GM23338 (cell line): Measurements from ENCODE around the gene HSPG2. TPM values are rescaled to one million over a fixed set of nuclear protein-coding genes. Genes with fewer than 3 reads are reported as not detected.

ENCODE experiments used
- ATAC-seq: fragments of 200-7000 bp; cut with Tn5 transposase; 3 replicates; pipeline ENCODE4 v1.9.1; 2020
- DNase-seq: peaks from one replicate; pipeline ENCODE4 v3.0.0-alpha.2; 2015; ENCODE audit warnings: low spot score
- H2AFZ ChIP-seq: fragments of 200-600 bp; sonication (generic); 2 replicates; pipeline ENCODE4 v1.8.0; 2016; ENCODE audit warnings: antibody characterized with exemption, mild to moderate bottlenecking, moderate library complexity
- H3F3A ChIP-seq: fragments of 200-600 bp; sonication (generic); replicated peaks from 2 replicates; pipeline ENCODE4 v1.8.0; 2017; ENCODE audit warnings: antibody characterized with exemption, mixed run types, low read depth
- H3K27ac ChIP-seq: fragments of 200-600 bp; sonication (generic); 2 replicates; pipeline ENCODE4 v1.6.1; 2016; ENCODE audit warnings: low read depth
- H3K27me3 ChIP-seq: fragments of 200-600 bp; sonication (generic); 2 replicates; pipeline ENCODE4 v1.8.0; 2016; ENCODE audit warnings: mild to moderate bottlenecking, mixed run types, moderate library complexity; ENCODE audit not compliant: insufficient read depth
- H3K36me3 ChIP-seq: fragments of 200-600 bp; sonication (generic); 2 replicates; pipeline ENCODE4 v1.8.0; 2016; ENCODE audit warnings: mild to moderate bottlenecking; ENCODE audit not compliant: insufficient read depth
- H3K4me1 ChIP-seq: fragments of 200-600 bp; sonication (generic); 2 replicates; pipeline ENCODE4 v1.8.0; 2016; ENCODE audit warnings: mild to moderate bottlenecking, moderate library complexity; ENCODE audit not compliant: insufficient read depth
- H3K4me2 ChIP-seq: fragments of 200-600 bp; sonication (generic); 2 replicates; pipeline ENCODE4 v1.7.1; 2017; ENCODE audit warnings: mixed run types
- H3K4me3 ChIP-seq: fragments of 200-600 bp; sonication (generic); 2 replicates; pipeline ENCODE4 v1.6.1; 2016; ENCODE audit warnings: mixed run types
- H3K79me2 ChIP-seq: fragments of 200-600 bp; sonication (generic); replicated peaks from 2 replicates; pipeline ENCODE4 v1.8.0; 2017; ENCODE audit warnings: mild to moderate bottlenecking; ENCODE audit not compliant: insufficient read depth
- H3K9me2 ChIP-seq: fragments of 200-600 bp; sonication (generic); 2 replicates; pipeline ENCODE4 v1.8.0; 2017; ENCODE audit not compliant: insufficient read depth
- H4K20me1 ChIP-seq: fragments of 200-600 bp; sonication (generic); replicated peaks from 2 replicates; pipeline ENCODE4 v1.8.0; 2017; ENCODE audit warnings: mild to moderate bottlenecking; ENCODE audit not compliant: insufficient read depth
- H3K27ac Mint-ChIP-seq: 2 replicates; pipeline ENCODE4 v1.8.0; 2020; ENCODE audit warnings: inconsistent platforms, mild to moderate bottlenecking, moderate library complexity, mixed read lengths
- H3K27me3 Mint-ChIP-seq: 3 replicates; pipeline ENCODE4 v1.8.0; 2022; ENCODE audit warnings: low read depth, mild to moderate bottlenecking, moderate library complexity, mixed read lengths, inconsistent platforms; ENCODE audit not compliant: insufficient read depth, poor library complexity
- H3K36me3 Mint-ChIP-seq: 3 replicates; pipeline ENCODE4 v1.8.0; 2021; ENCODE audit warnings: low read depth, mild to moderate bottlenecking, inconsistent platforms, moderate library complexity, mixed read lengths
- H3K4me1 Mint-ChIP-seq: 3 replicates; pipeline ENCODE4 v1.8.0; 2020; ENCODE audit warnings: mild to moderate bottlenecking, inconsistent platforms, mixed read lengths
- H3K4me3 Mint-ChIP-seq: 3 replicates; pipeline ENCODE4 v1.8.0; 2021; ENCODE audit warnings: moderate library complexity, mild to moderate bottlenecking, inconsistent platforms, mixed read lengths
- H3K9me3 Mint-ChIP-seq: 3 replicates; pipeline ENCODE4 v1.8.0; 2020; ENCODE audit warnings: moderate library complexity, mild to moderate bottlenecking, inconsistent platforms, mixed read lengths
- CREB1 ChIP-seq: fragments of 250-450 bp; sonication (Bioruptor Pico); IDR thresholded peaks from 2 replicates; pipeline ENCODE4 v1.5.0; 2020; ENCODE audit warnings: low read depth, mild to moderate bottlenecking, moderate library complexity
- CTCF ChIP-seq, 2 experiments: fragments of 200-600 bp in 1 of 2; sonication (generic) in 1 of 2; conservative IDR thresholded peaks; 2 replicates each; pipeline versions ENCODE4 v1.5.1 to v1.6.1; 2016 to 2017; ENCODE audit warnings: antibody characterized with exemption in 2 of 2, low read depth in 2 of 2, mild to moderate bottlenecking in 2 of 2, moderate library complexity in 1 of 2
- ETS1 ChIP-seq: IDR thresholded peaks from 2 replicates; pipeline ENCODE4 v1.6.1; 2016; ENCODE audit warnings: antibody characterized with exemption
- EZH2 ChIP-seq: fragments of 200-600 bp; sonication (generic); IDR thresholded peaks from one replicate; pipeline ENCODE4 v1.8.0; 2017; ENCODE audit warnings: antibody characterized with exemption, mild to moderate bottlenecking, low read depth; ENCODE audit not compliant: unreplicated experiment
- EZH2phosphoT487 ChIP-seq: fragments of 200-600 bp; sonication (generic); IDR thresholded peaks from one replicate; pipeline ENCODE4 v1.8.1; 2018; ENCODE audit warnings: antibody characterized with exemption; ENCODE audit not compliant: unreplicated experiment
- JUNB ChIP-seq: IDR thresholded peaks from one replicate; pipeline ENCODE4 v1.6.1; 2016; ENCODE audit warnings: antibody characterized with exemption; ENCODE audit not compliant: unreplicated experiment
- NANOG ChIP-seq: IDR thresholded peaks from 2 replicates; pipeline ENCODE4 v1.6.1; 2016; ENCODE audit warnings: antibody characterized with exemption, borderline replicate concordance
- POLR2AphosphoS5 ChIP-seq: IDR thresholded peaks from 2 replicates; pipeline ENCODE4 v1.6.1; 2016; ENCODE audit warnings: antibody characterized with exemption, low read depth
- REST ChIP-seq: IDR thresholded peaks from one replicate; pipeline ENCODE4 v1.6.1; 2018; ENCODE audit warnings: antibody characterized with exemption; ENCODE audit not compliant: unreplicated experiment
- STAT1 ChIP-seq: IDR thresholded peaks from one replicate; pipeline ENCODE4 v1.6.1; 2016; ENCODE audit warnings: antibody characterized with exemption; ENCODE audit not compliant: unreplicated experiment
- ZNF114 ChIP-seq: fragments of 250-450 bp; sonication (Bioruptor Pico); IDR thresholded peaks from 2 replicates; pipeline ENCODE4 v1.5.0; 2020; ENCODE audit warnings: mild to moderate bottlenecking, moderate library complexity
- ZNF331 ChIP-seq: fragments of 250-450 bp; sonication (Bioruptor Pico); IDR thresholded peaks from 2 replicates; pipeline ENCODE4 v1.5.0; 2020; ENCODE audit warnings: low read depth, mild to moderate bottlenecking, moderate library complexity
- ZNF462 ChIP-seq: fragments of 250-450 bp; sonication (Bioruptor Pico); IDR thresholded peaks from 2 replicates; pipeline ENCODE4 v1.5.0; 2020; ENCODE audit warnings: mild to moderate bottlenecking, moderate library complexity
- polyA plus RNA-seq: library from polyadenylated mRNA; unstranded; fragments of >200 nt; fragmentation: Nextera tagmentation; extraction: Ambion mirVana; gene quantifications from 2 replicates; pipeline ENCODE4 v1.2.1, GENCODE V29; 2016
- total RNA-seq: library from RNA; depleted of rRNA; stranded (reverse); fragments of >200 nt; shearing (Covaris generic); gene quantifications from 2 replicates; pipeline ENCODE4 v1.2.3, GENCODE V29; 2014

Gene HSPG2
- total and polyA plus RNA-seq, 2 experiments from 2014 or later, result 14.9 to 70.8 TPM

GRCh38 chr1:21881250-21881649 is 55.9 kb downstream of the HSPG2 start:
- Mint-ChIP-seq H3K4me3 (no peak overlapping the region), H3K36me3 (peaks cover 25% of the 10 kb centered on the region; the same call in 2 of the 3 replicates), H3K27ac (no peak overlapping the region), H3K9me3 (no peaks in the 10 kb centered on the region), H3K4me1 (no peaks in the 10 kb centered on the region), H3K27me3 (peaks cover 5% of the 10 kb centered on the region)
- Histone ChIP-seq H3K4me1 (no peaks in the 10 kb centered on the region), H2AFZ (no peak overlapping the region), H3K36me3 (no peaks in the 10 kb centered on the region; the same call in 1 of the 2 replicates), H3K79me2 (no peaks in the 10 kb centered on the region), H3F3A (no peaks in the 10 kb centered on the region), H3K4me2 (no peak overlapping the region), H3K4me3 (no peak overlapping the region), H4K20me1 (no peaks in the 10 kb centered on the region), H3K27me3 (no peaks in the 10 kb centered on the region), H3K9me2 (no peaks in the 10 kb centered on the region), H3K27ac (no peak overlapping the region)
- TF ChIP-seq REST (no peak), ZNF114 (CRISPR knock-in tag) (no peak), EZH2phosphoT487 (no peak), ETS1 (no peak), STAT1 (no peak), CREB1 (CRISPR knock-in tag) (no peak), JUNB (no peak), ZNF462 (no peak), EZH2 (no peak), ZNF331 (CRISPR knock-in tag) (no peak), CTCF (conservative IDR thresholded peaks at IDR 0.05; ENCODE audit: low read depth in 2 of 2) (no peak), NANOG (no peak), POLR2AphosphoS5 (no peak)
- DNase-seq (no peak), ATAC-seq (no peak)
